ENCODE results near the gene FREM3. TPM values are rescaled to one million over a fixed set of nuclear protein-coding genes. Genes with fewer than 3 reads are reported as not detected.

The FREM3 gene
- total RNA-seq, 1 experiment from 2014 or later: not detected

- H2BK5ac ChIP-seq (ENCODE audit: insufficient read length, low read length): no peak overlapping the region
- no peak overlapping the region for H3K27ac ChIP-seq (ENCODE audit: insufficient read length, low read depth, low read length)
- H4K91ac ChIP-seq (ENCODE audit: insufficient read length, low read depth, low read length): no peak overlapping the region
- H2BK12ac ChIP-seq (ENCODE audit: insufficient read length, low read depth, low read length): no peak overlapping the region
- H3K9ac ChIP-seq (ENCODE audit: extremely low read depth, insufficient read length, low read length): no peak overlapping the region
- H2BK120ac ChIP-seq (ENCODE audit: low read depth, low read length, poor library complexity, severe bottlenecking): no peak overlapping the region
- H4K5ac ChIP-seq (ENCODE audit: insufficient read length, low read depth, low read length): no peak overlapping the region
- Mint-ChIP-seq H3K9me3 (no peaks in the 10 kb centered on the region), H3K4me1 (no peaks in the 10 kb centered on the region), H3K4me3 (no peak overlapping the region), H3K27ac (no peak overlapping the region), H3K27me3 (ENCODE audit: low read depth) (no peaks in the 10 kb centered on the region), H3K36me3 (ENCODE audit: insufficient read depth in 1 of 3, low read depth in 3 of 3) (no peaks in the 10 kb centered on the region)
- H3K79me2 ChIP-seq (ENCODE audit: insufficient read depth, low read length): no peaks in the 10 kb centered on the region
- no peak overlapping the region for H2BK15ac ChIP-seq (ENCODE audit: low read depth, low read length)
- no peak overlapping the region for H4K8ac ChIP-seq (replicated peaks; ENCODE audit: insufficient read length, low read depth, low read length)
- no peak for DNase-seq
- H3K4me1 ChIP-seq (ENCODE audit: insufficient read depth, low read length): no peaks in the 10 kb centered on the region
- H3K56ac ChIP-seq (ENCODE audit: insufficient read length, low read depth, low read length): no peak overlapping the region
- H3K4me2 ChIP-seq (ENCODE audit: insufficient read depth, insufficient read length, low read length): no peak overlapping the region
- H3K14ac ChIP-seq (ENCODE audit: insufficient read depth, low read length): no peak overlapping the region
- no peaks in the 10 kb centered on the region for H3K23me2 ChIP-seq (ENCODE audit: insufficient read length, low read depth, low read length, poor library complexity, severe bottlenecking)
- no peak overlapping the region for H3K4ac ChIP-seq (ENCODE audit: low read depth, low read length)
- WGBS (ENCODE audit: extremely low coverage, insufficient read length, low lambda C conversion rate): no CpG with 5 or more reads among the region's 3 CpGs
- no peaks in the 10 kb centered on the region for H3K79me1 ChIP-seq (ENCODE audit: insufficient read depth, low read depth, low read length, poor library complexity, severe bottlenecking)
- H4K20me1 ChIP-seq (ENCODE audit: control insufficient read depth, insufficient read depth, insufficient read length): no peaks in the 10 kb centered on the region
- no peaks in the 10 kb centered on the region for H3K9me3 ChIP-seq (ENCODE audit: control insufficient read depth, low read depth, low read length)
- no peak overlapping the region for H3K23ac ChIP-seq (ENCODE audit: insufficient read length, low read depth, low read length)
- no peak overlapping the region for H3K18ac ChIP-seq (ENCODE audit: insufficient read length, low read depth, low read length)
- H2AFZ ChIP-seq (ENCODE audit: low read length): no peak overlapping the region
- no peak overlapping the region for H2AK5ac ChIP-seq (ENCODE audit: insufficient read length, low read length)
- no peak overlapping the region for H3T11ph ChIP-seq (ENCODE audit: low read length)
- no peaks in the 10 kb centered on the region for H3K27me3 ChIP-seq (ENCODE audit: insufficient read depth, low read length)
- no peak overlapping the region for H2BK20ac ChIP-seq (ENCODE audit: low read depth, low read length, poor library complexity, severe bottlenecking)
- no peak for TF ChIP-seq CTCF (conservative IDR thresholded peaks at IDR 0.05)
These were observed 43.1 kb upstream of the FREM3 start for GRCh38 chr4:143743591-143743990.

All from H9 (cell line).